Activated B cell treated with CpG ODN at 0.5 μM for 24 hours (primary cell): ENCODE data around the gene ANKRD27. TPM values are rescaled to one million over a fixed set of nuclear protein-coding genes. Genes with fewer than 3 reads are reported as not detected.

ENCODE experiments used
- ATAC-seq: fragments of 200-7000 bp; cut with Tn5 transposase; one replicate; pipeline ENCODE4 v1.10.0; 2021; ENCODE audit warnings: low read depth, mild to moderate bottlenecking, moderate library complexity
- CTCF ChIA-PET: fragments of 350-600 bp; sonication (Branson Sonifier 250); formaldehyde crosslinking; loops from one replicate; lab custom pipeline; 2021; ENCODE audit warnings: antibody characterized with exemption; lab: Charles Lee
- POLR2A ChIA-PET: fragments of 350-600 bp; sonication (Branson Sonifier 250); formaldehyde crosslinking; loops from one replicate; lab custom pipeline; 2021; ENCODE audit warnings: antibody characterized with exemption; lab: Charles Lee
- DNase-seq: peaks from one replicate; pipeline ENCODE4 v3.0.0; 2022
- H3K27ac Mint-ChIP-seq: one replicate; pipeline ENCODE4 v1.8.0; 2020; ENCODE audit warnings: mixed read lengths
- H3K27me3 Mint-ChIP-seq: one replicate; pipeline ENCODE4 v1.8.0; 2021; ENCODE audit warnings: mixed read lengths
- H3K36me3 Mint-ChIP-seq: one replicate; pipeline ENCODE4 v1.8.0; 2021; ENCODE audit warnings: low read depth, mixed read lengths
- H3K4me1 Mint-ChIP-seq: one replicate; pipeline ENCODE4 v1.8.0; 2021; ENCODE audit warnings: mixed read lengths
- H3K4me3 Mint-ChIP-seq: one replicate; pipeline ENCODE4 v1.8.0; 2020; ENCODE audit warnings: mild to moderate bottlenecking, mixed read lengths
- H3K9me3 Mint-ChIP-seq: one replicate; pipeline ENCODE4 v1.8.0; 2020; ENCODE audit warnings: mixed read lengths
- intact Hi-C: fragments of 100-400 bp; cut with micrococcal nuclease; formaldehyde crosslinking; loops from one replicate; pipeline ENCODE4 v1.15.1; 2024
- total RNA-seq: library from RNA; stranded (reverse); gene quantifications from 2 replicates; pipeline ENCODE4 v1.2.3, GENCODE V29; 2022
- TF ChIP-seq, protein P1 (sequence below): fragments of 200-600 bp; IDR thresholded peaks from one replicate; pipeline ENCODE4 v1.8.0; 2022; ENCODE audit warnings: antibody characterized with exemption, mild to moderate bottlenecking

ANKRD27 gene
- total RNA-seq, 1 donor from 2014 or later = 44.7 TPM

GRCh38 chr19:32631381-32631780 lies 43.6 kb downstream of the ANKRD27 start:
- TF ChIP-seq, protein P1, sequence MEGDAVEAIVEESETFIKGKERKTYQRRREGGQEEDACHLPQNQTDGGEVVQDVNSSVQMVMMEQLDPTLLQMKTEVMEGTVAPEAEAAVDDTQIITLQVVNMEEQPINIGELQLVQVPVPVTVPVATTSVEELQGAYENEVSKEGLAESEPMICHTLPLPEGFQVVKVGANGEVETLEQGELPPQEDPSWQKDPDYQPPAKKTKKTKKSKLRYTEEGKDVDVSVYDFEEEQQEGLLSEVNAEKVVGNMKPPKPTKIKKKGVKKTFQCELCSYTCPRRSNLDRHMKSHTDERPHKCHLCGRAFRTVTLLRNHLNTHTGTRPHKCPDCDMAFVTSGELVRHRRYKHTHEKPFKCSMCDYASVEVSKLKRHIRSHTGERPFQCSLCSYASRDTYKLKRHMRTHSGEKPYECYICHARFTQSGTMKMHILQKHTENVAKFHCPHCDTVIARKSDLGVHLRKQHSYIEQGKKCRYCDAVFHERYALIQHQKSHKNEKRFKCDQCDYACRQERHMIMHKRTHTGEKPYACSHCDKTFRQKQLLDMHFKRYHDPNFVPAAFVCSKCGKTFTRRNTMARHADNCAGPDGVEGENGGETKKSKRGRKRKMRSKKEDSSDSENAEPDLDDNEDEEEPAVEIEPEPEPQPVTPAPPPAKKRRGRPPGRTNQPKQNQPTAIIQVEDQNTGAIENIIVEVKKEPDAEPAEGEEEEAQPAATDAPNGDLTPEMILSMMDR = no peak
- ChIA-PET POLR2A (no interaction called here), CTCF (no interaction called here)
- Mint-ChIP-seq H3K36me3 (peaks cover 60% of the 10 kb centered on the region), H3K9me3 (no peaks in the 10 kb centered on the region), H3K27ac (no peak overlapping the region), H3K4me3 (no peak overlapping the region), H3K4me1 (no peaks in the 10 kb centered on the region), H3K27me3 (no peaks in the 10 kb centered on the region)
- intact Hi-C loops = no loop called here
- DNase-seq (no peak), ATAC-seq (no peak)

- TF ChIP-seq, protein P1 = no peak
- Mint-ChIP-seq H3K36me3 (peaks cover 59% of the 10 kb centered on the region), H3K27me3 (no peaks in the 10 kb centered on the region), H3K4me3 (no peak overlapping the region), H3K4me1 (no peaks in the 10 kb centered on the region), H3K9me3 (no peaks in the 10 kb centered on the region), H3K27ac (no peak overlapping the region)
- POLR2A ChIA-PET = no interaction called here
- DNase-seq = no peak
- CTCF ChIA-PET = no interaction called here
- intact Hi-C loops = no loop called here
- no peak for ATAC-seq
Observed at GRCh38 chr19:32630338-32630737, 44.6 kb downstream of the ANKRD27 start.

DNA sequence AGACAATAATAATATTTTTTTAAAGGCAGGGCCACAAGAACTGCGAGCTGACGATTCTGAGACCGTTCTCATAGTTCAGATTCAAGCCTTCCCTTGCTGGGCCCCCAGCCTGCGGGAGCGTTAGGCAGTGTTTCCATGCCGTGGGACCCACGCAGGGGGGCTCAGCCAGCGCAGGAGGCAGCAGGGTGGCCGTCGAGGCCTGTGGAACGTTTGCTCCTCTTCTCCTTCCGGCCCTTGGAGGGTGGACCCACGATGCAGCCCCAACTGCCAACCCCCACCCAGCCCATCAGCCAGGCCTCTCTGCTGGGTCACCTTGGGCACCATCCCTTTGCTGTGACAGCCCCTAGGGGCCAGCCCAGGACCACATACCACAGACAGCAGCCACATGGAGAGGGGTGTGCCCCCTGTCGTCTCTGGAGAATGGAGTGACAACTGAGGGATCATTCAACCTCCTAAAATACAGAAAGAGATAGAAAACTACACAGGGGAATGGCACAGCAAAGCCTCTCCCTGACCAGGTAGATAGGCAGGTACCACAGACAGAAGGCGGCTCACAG lies 47.2 kb downstream of the ANKRD27 start:
- H3K4me3 Mint-ChIP-seq = no peak overlapping the region
- no peaks in the 10 kb centered on the region for H3K9me3 Mint-ChIP-seq
- peaks cover 64% of the 10 kb centered on the region for H3K36me3 Mint-ChIP-seq
- TF ChIP-seq, protein P1 = no peak
- H3K27me3 Mint-ChIP-seq = no peaks in the 10 kb centered on the region
- no peak for DNase-seq
- no peak overlapping the region for H3K27ac Mint-ChIP-seq
- intact Hi-C loops = no loop called here
- ChIA-PET CTCF (no interaction called here), POLR2A (interaction anchor here (0.7 kb wide), 1 partner anchor 33 kb away, joined by 5 read pairs; no protein-coding TSS in a partner anchor)
- no peak for ATAC-seq
- no peaks in the 10 kb centered on the region for H3K4me1 Mint-ChIP-seq

- POLR2A ChIA-PET = interaction anchor here (0.7 kb wide), 1 partner anchor 34 kb away, joined by 5 read pairs; no protein-coding TSS in a partner anchor
- H3K36me3 Mint-ChIP-seq = peaks cover 69% of the 10 kb centered on the region
Observed at GRCh38 chr19:32626969-32627368, 48.0 kb downstream of the ANKRD27 start.

DNA sequence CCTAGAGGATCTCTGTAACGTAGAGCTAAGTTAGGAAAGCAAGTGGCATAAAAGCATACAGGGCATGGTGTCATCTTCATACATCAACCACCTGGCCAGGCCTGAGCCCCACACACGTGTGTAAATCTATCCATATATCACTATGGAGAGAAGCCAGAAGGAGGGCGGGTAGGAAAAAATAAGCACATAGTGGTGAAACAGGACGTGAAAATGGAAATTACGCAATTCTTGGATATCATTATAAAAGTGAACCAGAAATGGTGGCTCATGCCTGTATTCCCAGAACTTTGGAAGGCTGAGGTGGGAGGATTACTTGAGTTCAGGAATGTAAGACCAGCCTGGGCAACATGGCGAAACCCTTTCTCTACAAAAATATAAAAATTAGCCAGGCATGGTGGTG lies 50.6 kb downstream of the ANKRD27 start:
- no peak overlapping the region for H3K27ac Mint-ChIP-seq
- H3K36me3 Mint-ChIP-seq = peaks cover 77% of the 10 kb centered on the region
- POLR2A ChIA-PET = no interaction called here
- DNase-seq (no peak), ATAC-seq (no peak)
- TF ChIP-seq, protein P1 = no peak
- CTCF ChIA-PET = no interaction called here
- intact Hi-C loops = no loop called here
- H3K4me1 Mint-ChIP-seq = no peaks in the 10 kb centered on the region
- H3K27me3 Mint-ChIP-seq = no peaks in the 10 kb centered on the region
- H3K9me3 Mint-ChIP-seq = no peaks in the 10 kb centered on the region
- H3K4me3 Mint-ChIP-seq = no peak overlapping the region

More at GRCh38 chr19:32626969-32627368, 48.0 kb downstream of the ANKRD27 start:
- H3K4me3 Mint-ChIP-seq = no peak overlapping the region
- TF ChIP-seq, protein P1 = no peak
- no peak for DNase-seq
- H3K27me3 Mint-ChIP-seq = no peaks in the 10 kb centered on the region
- ATAC-seq = no peak
- CTCF ChIA-PET = no interaction called here
- intact Hi-C loops = no loop called here
- H3K9me3 Mint-ChIP-seq = no peaks in the 10 kb centered on the region
- H3K27ac Mint-ChIP-seq = no peak overlapping the region
- no peaks in the 10 kb centered on the region for H3K4me1 Mint-ChIP-seq
